Common myeloid progenitor, CD34-positive (primary cell): Measurements from ENCODE around the gene METTL22.

Source experiments
- CTCF ChIA-PET: fragments of 350-600 bp; sonication (Branson Sonifier 250); formaldehyde crosslinking; loops from one replicate; lab custom pipeline; 2021; ENCODE audit warnings: antibody characterized with exemption; lab: Charles Lee
- POLR2A ChIA-PET: fragments of 350-600 bp; sonication (Branson Sonifier 250); formaldehyde crosslinking; loops from one replicate; lab custom pipeline; 2021; ENCODE audit warnings: antibody characterized with exemption; lab: Charles Lee
- DNase-seq, 3 donors: peaks; one replicate each; pipeline versions ENCODE4 v3.0.0 to v3.0.0-alpha.2; 2013
- H3K27ac ChIP-seq, 2 experiments: 1 replicate in 1 of 2; 2 replicates in 1 of 2; pipeline ENCODE4 v1.7.0; 2013; ENCODE audit warnings: inconsistent platforms in 2 of 2, low read length in 2 of 2, mild to moderate bottlenecking in 2 of 2, low read depth in 1 of 2, moderate library complexity in 1 of 2; ENCODE audit not compliant: severe bottlenecking in 2 of 2, insufficient read depth in 1 of 2, poor library complexity in 1 of 2
- H3K27me3 ChIP-seq, 5 experiments: replicated peaks in 2 of 5; 1 replicate in 3 of 5; 2 replicates in 2 of 5; pipeline versions ENCODE4 v1.6.1 to v1.7.0; 2013; ENCODE audit warnings: low read length in 4 of 5, mild to moderate bottlenecking in 2 of 5, moderate library complexity in 2 of 5, inconsistent platforms in 1 of 5; ENCODE audit not compliant: insufficient read depth in 5 of 5, control insufficient read depth in 4 of 5
- H3K36me3 ChIP-seq, 4 experiments: 1 replicate in 2 of 4; 2 replicates in 2 of 4; pipeline versions ENCODE4 v1.6.1 to v1.7.0; 2013; ENCODE audit warnings: low read length in 3 of 4, control low read depth in 1 of 4, mild to moderate bottlenecking in 1 of 4; ENCODE audit not compliant: control insufficient read depth in 4 of 4, insufficient read depth in 4 of 4
- H3K4me1 ChIP-seq, 4 experiments: 1 replicate in 3 of 4; 2 replicates in 1 of 4; pipeline versions ENCODE4 v1.6.1 to v1.7.1; 2013; ENCODE audit warnings: low read length in 3 of 4, mild to moderate bottlenecking in 3 of 4, control low read depth in 1 of 4, inconsistent platforms in 1 of 4, moderate library complexity in 1 of 4; ENCODE audit not compliant: control insufficient read depth in 4 of 4, insufficient read depth in 4 of 4; ENCODE audit errors: control extremely low read depth in 1 of 4
- H3K4me3 ChIP-seq, 7 experiments: 1 replicate in 4 of 7; 2 replicates in 3 of 7; pipeline versions ENCODE4 v1.5.1 to v1.7.0; 2013; ENCODE audit warnings: mild to moderate bottlenecking in 7 of 7, low read length in 6 of 7, moderate library complexity in 6 of 7, inconsistent platforms in 2 of 7, low read depth in 2 of 7, control low read depth in 1 of 7; ENCODE audit not compliant: insufficient read depth in 4 of 7, control insufficient read depth in 1 of 7; ENCODE audit errors: extremely low read depth in 1 of 7
- H3K9me3 ChIP-seq, 5 experiments: 1 replicate in 4 of 5; 2 replicates in 1 of 5; pipeline versions ENCODE4 v1.6.1 to v1.7.1; 2013; ENCODE audit warnings: low read length in 4 of 5, mild to moderate bottlenecking in 2 of 5, inconsistent platforms in 1 of 5, low read depth in 1 of 5, moderate library complexity in 1 of 5; ENCODE audit not compliant: control insufficient read depth in 4 of 5, insufficient read depth in 2 of 5; ENCODE audit errors: control extremely low read depth in 1 of 5
- WGBS: methylation state at CpG from one replicate; pipeline ENCODE4 v1.1.5; 2013; ENCODE audit not compliant: insufficient coverage; 5-methylcytosine and 5-hydroxymethylcytosine counted together

METTL22 gene

GRCh38 chr16:8685617-8686016 is 64.1 kb downstream of the METTL22 start:
- Histone ChIP-seq H3K4me3 (no peak overlapping the region), H3K9me3 (peaks cover 3 to 15% (median 10%) of the 10 kb centered on the region in 5 experiments), H3K36me3 (no peaks in the 10 kb centered on the region), H3K4me1 (no peaks in the 10 kb centered on the region), H3K27ac (no peak overlapping the region), H3K27me3 (no peaks in the 10 kb centered on the region)
- 100% methylated on average over 1 of the region's 3 CpGs for whole genome bisulfite sequencing
- ChIA-PET CTCF (no interaction called here), POLR2A (no interaction called here)
- no peak for DNase-seq

GRCh38 chr16:8686031-8686621 is 64.6 kb downstream of the METTL22 start:
- Histone ChIP-seq H3K9me3 (peaks cover 3 to 15% (median 10%) of the 10 kb centered on the region in 5 experiments), H3K27me3 (no peaks in the 10 kb centered on the region), H3K27ac (no peak overlapping the region), H3K4me1 (no peaks in the 10 kb centered on the region), H3K4me3 (no peak overlapping the region), H3K36me3 (peaks cover 0 to under 1% (median 0%) of the 10 kb centered on the region in 4 experiments)
- 85% methylated on average over 7 of the region's 7 CpGs for WGBS
- CTCF ChIA-PET = no interaction called here
- DNase-seq = no peak
- POLR2A ChIA-PET = no interaction called here

GRCh38 chr16:8686879-8687278 is 65.4 kb downstream of the METTL22 start:
- 98% methylated on average over 9 of the region's 9 CpGs for WGBS
- H3K4me1 ChIP-seq = no peaks in the 10 kb centered on the region
- no peak overlapping the region for H3K27ac ChIP-seq
- CTCF ChIA-PET = no interaction called here
- POLR2A ChIA-PET = no interaction called here
- H3K27me3 ChIP-seq = no peaks in the 10 kb centered on the region
- H3K4me3 ChIP-seq = no peak overlapping the region
- DNase-seq = no peak
- peaks cover 0 to 2% (median 0%) of the 10 kb centered on the region in 4 experiments for H3K36me3 ChIP-seq
- H3K9me3 ChIP-seq = peaks cover 3 to 15% (median 10%) of the 10 kb centered on the region in 5 experiments

- no peak for DNase-seq
- H3K4me3 ChIP-seq = no peak overlapping the region
- H3K36me3 ChIP-seq = peaks cover 0 to 2% (median 0%) of the 10 kb centered on the region in 4 experiments
- no peaks in the 10 kb centered on the region for H3K4me1 ChIP-seq
- H3K27ac ChIP-seq = no peak overlapping the region
- H3K27me3 ChIP-seq = no peaks in the 10 kb centered on the region
- ChIA-PET CTCF (no interaction called here), POLR2A (no interaction called here)
- no CpG with 5 or more reads among the region's 1 CpG for WGBS
- peaks cover 3 to 15% (median 10%) of the 10 kb centered on the region in 5 experiments for H3K9me3 ChIP-seq
These were observed 68.2 kb downstream of the METTL22 start for GRCh38 chr16:8689686-8690085.

- POLR2A ChIA-PET = no interaction called here
- Histone ChIP-seq H3K36me3 (peaks cover 0 to 2% (median 0%) of the 10 kb centered on the region in 4 experiments), H3K9me3 (peaks cover 3 to 15% (median 10%) of the 10 kb centered on the region in 5 experiments), H3K27me3 (no peaks in the 10 kb centered on the region), H3K4me3 (no peak overlapping the region), H3K27ac (no peak overlapping the region), H3K4me1 (no peaks in the 10 kb centered on the region)
- WGBS = 93% methylated on average over 5 of the region's 8 CpGs
- DNase-seq = no peak
- CTCF ChIA-PET = no interaction called here
These were observed 70.2 kb downstream of the METTL22 start for GRCh38 chr16:8691728-8692127.

GRCh38 chr16:8694795-8695728 is 73.6 kb downstream of the METTL22 start:
- WGBS = 97% methylated on average over 16 of the region's 18 CpGs
- CTCF ChIA-PET = no interaction called here
- POLR2A ChIA-PET = no interaction called here

GRCh38 chr16:8696880-8697279 is 75.4 kb downstream of the METTL22 start:
- H3K36me3 ChIP-seq = no peaks in the 10 kb centered on the region
- no peak overlapping the region for H3K27ac ChIP-seq
- DNase-seq = no peak
- no peaks in the 10 kb centered on the region for H3K27me3 ChIP-seq
- POLR2A ChIA-PET = no interaction called here
- H3K4me3 ChIP-seq = no peak overlapping the region
- H3K9me3 ChIP-seq = no peaks in the 10 kb centered on the region
- CTCF ChIA-PET = no interaction called here
- no peaks in the 10 kb centered on the region for H3K4me1 ChIP-seq
- 85% methylated on average over 8 of the region's 12 CpGs for WGBS

More at GRCh38 chr16:8694795-8695728, 73.6 kb downstream of the METTL22 start:
- H3K4me1 ChIP-seq = no peaks in the 10 kb centered on the region
- H3K36me3 ChIP-seq = peaks cover 0 to 2% (median 0%) of the 10 kb centered on the region in 4 experiments
- H3K9me3 ChIP-seq = peaks cover 0 to 7% (median 3%) of the 10 kb centered on the region in 5 experiments
- no peaks in the 10 kb centered on the region for H3K27me3 ChIP-seq
- DNase-seq = no peak
- no peak overlapping the region for H3K4me3 ChIP-seq
- no peak overlapping the region for H3K27ac ChIP-seq
